K562 (cell line): ENCODE data around the gene HERC5. TPM values are rescaled to one million over a fixed set of nuclear protein-coding genes. Genes with fewer than 3 reads are reported as not detected.

Experiments used
- BACH1 ChIP-seq: fragments of 200-800 bp; sonication (Bioruptor generic); IDR thresholded peaks from 2 replicates; pipeline ENCODE4 v1.6.1; 2016; ENCODE audit warnings: missing genetic modification characterization, missing compliant biosample characterization
- ESRRA ChIP-seq: fragments of 450-650 bp; IDR thresholded peaks from 2 replicates; pipeline ENCODE4 v1.6.1; 2014; ENCODE audit warnings: low read depth, mild to moderate bottlenecking, moderate library complexity, borderline replicate concordance
- GABPB1 ChIP-seq: sonication (generic); formaldehyde crosslinking; IDR thresholded peaks from 2 replicates; pipeline ENCODE4 v1.8.0; 2022; ENCODE audit warnings: mild to moderate bottlenecking, missing genetic modification reagents
- KLF16 ChIP-seq: IDR thresholded peaks from 2 replicates; pipeline ENCODE4 v1.6.1; 2016; ENCODE audit warnings: antibody characterized with exemption
- RNF2 ChIP-seq: sonication (generic); IDR thresholded peaks from 2 replicates; pipeline ENCODE4 v1.6.1; 2016
- ZNF174 ChIP-seq: fragments of 250-450 bp; sonication (Bioruptor Pico); IDR thresholded peaks from 2 replicates; pipeline ENCODE4 v1.4.0; 2020; ENCODE audit warnings: mild to moderate bottlenecking
- ZNF263 ChIP-seq: sonication (generic); formaldehyde crosslinking; IDR thresholded peaks from 2 replicates; pipeline ENCODE4 v1.8.0; 2022; ENCODE audit warnings: mild to moderate bottlenecking, missing genetic modification reagents, borderline replicate concordance
- ZNF282 ChIP-seq: sonication (generic); formaldehyde crosslinking; IDR thresholded peaks from 2 replicates; pipeline ENCODE4 v1.8.1; 2023; ENCODE audit warnings: missing genetic modification reagents
- polyA plus RNA-seq, 8 experiments: library from polyadenylated mRNA; depleted of rRNA in 4 of 8; stranded (reverse) in 5 of 8; unstranded in 3 of 8; fragments of >200 nt; fragmentation: Nextera tagmentation in 2 of 8; fragmentation: Illumina TruSeq in 1 of 8; extraction: Ambion mirVana in 2 of 8; extraction: Trizol in 1 of 8; gene quantifications; 2 replicates each; pipeline versions ENCODE4 v1.2.1 to v1.2.3, GENCODE V29; 2011 to 2014; ENCODE audit warnings: inconsistent platforms in 1 of 8, missing spikeins in 1 of 8
- total RNA-seq, 7 experiments: library from RNA; depleted of rRNA in 6 of 7; stranded (reverse); fragments of >200 nt in 6 of 7; fragmentation: Illumina TruSeq in 2 of 7; extraction: Trizol in 2 of 7; gene quantifications; 2 replicates each; pipeline versions ENCODE4 v1.2.1 to v1.2.3, GENCODE V29; 2011 to 2021; ENCODE audit warnings: low replicate concordance in 1 of 7
- TF ChIP-seq, protein P1 (sequence below), 2 experiments: fragments of 450-650 bp; IDR thresholded peaks; 2 replicates each; pipeline ENCODE4 v1.6.1; 2016; ENCODE audit warnings: mild to moderate bottlenecking in 2 of 2, borderline replicate concordance in 1 of 2, low read depth in 1 of 2, moderate library complexity in 1 of 2
- TF ChIP-seq, protein P2 (sequence below): sonication (generic); formaldehyde crosslinking; IDR thresholded peaks from 2 replicates; pipeline ENCODE4 v1.8.0; 2022; ENCODE audit warnings: missing genetic modification reagents, mild to moderate bottlenecking, borderline replicate concordance
- TF ChIP-seq, protein P3 (sequence below), 2 experiments: fragments of 450-650 bp in 1 of 2; IDR thresholded peaks; 2 replicates each; pipeline ENCODE4 v1.6.1; 2011 to 2017; ENCODE audit warnings: low read depth in 2 of 2, antibody characterized with exemption in 1 of 2, borderline replicate concordance in 1 of 2, low read length in 1 of 2, mild to moderate bottlenecking in 1 of 2, mixed read lengths in 1 of 2; ENCODE audit not compliant: control insufficient read depth in 1 of 2

Gene HERC5
- total and polyA plus RNA-seq, 9 of the 15 experiments (the other 6 are each of a cell fraction or from before 2014, with no cell fraction given): 0.18 TPM; not detected in 8

DNA sequence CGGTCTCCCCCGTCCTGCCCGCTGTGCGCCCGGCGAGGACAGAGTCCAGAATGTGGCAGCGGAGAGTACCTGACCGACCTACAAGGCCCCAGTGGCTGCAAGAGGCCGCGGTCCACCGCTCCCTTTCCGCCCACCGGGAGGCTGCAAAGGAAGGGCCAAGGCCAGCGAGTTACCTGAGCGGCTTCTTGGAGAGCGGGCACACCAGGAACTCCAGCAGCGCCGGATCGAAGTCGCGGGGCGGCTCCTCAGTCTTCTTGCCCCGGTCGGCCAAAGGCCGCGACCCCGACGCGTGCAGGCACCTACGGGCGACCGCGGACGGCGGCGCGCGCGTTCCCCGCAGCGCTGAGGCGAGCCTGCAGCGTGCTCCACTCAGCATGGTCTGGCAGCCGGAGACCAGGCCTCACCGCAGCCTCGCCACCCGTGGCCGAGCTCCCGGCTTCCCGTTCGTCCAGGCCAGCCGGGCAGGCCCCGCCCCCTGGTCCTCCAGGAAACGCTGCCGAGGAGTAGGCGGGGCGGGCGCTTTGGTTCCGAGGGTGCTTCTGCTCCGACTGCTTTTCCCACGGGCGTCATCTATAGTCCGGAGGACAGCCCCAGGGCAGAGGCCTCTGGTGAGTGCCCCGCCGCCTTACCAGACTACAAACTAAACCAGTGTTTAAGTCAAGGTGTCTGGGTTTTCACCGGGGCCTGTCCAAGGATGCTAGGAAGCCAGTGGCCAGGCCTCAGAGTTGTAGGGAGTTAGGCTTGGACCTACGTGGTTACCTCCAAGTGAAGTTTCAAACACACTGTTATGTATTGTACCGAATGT lies 66.6 kb downstream of the HERC5 start, which contains the start of gene PYURF (continued):
- TF ChIP-seq, protein P1, sequence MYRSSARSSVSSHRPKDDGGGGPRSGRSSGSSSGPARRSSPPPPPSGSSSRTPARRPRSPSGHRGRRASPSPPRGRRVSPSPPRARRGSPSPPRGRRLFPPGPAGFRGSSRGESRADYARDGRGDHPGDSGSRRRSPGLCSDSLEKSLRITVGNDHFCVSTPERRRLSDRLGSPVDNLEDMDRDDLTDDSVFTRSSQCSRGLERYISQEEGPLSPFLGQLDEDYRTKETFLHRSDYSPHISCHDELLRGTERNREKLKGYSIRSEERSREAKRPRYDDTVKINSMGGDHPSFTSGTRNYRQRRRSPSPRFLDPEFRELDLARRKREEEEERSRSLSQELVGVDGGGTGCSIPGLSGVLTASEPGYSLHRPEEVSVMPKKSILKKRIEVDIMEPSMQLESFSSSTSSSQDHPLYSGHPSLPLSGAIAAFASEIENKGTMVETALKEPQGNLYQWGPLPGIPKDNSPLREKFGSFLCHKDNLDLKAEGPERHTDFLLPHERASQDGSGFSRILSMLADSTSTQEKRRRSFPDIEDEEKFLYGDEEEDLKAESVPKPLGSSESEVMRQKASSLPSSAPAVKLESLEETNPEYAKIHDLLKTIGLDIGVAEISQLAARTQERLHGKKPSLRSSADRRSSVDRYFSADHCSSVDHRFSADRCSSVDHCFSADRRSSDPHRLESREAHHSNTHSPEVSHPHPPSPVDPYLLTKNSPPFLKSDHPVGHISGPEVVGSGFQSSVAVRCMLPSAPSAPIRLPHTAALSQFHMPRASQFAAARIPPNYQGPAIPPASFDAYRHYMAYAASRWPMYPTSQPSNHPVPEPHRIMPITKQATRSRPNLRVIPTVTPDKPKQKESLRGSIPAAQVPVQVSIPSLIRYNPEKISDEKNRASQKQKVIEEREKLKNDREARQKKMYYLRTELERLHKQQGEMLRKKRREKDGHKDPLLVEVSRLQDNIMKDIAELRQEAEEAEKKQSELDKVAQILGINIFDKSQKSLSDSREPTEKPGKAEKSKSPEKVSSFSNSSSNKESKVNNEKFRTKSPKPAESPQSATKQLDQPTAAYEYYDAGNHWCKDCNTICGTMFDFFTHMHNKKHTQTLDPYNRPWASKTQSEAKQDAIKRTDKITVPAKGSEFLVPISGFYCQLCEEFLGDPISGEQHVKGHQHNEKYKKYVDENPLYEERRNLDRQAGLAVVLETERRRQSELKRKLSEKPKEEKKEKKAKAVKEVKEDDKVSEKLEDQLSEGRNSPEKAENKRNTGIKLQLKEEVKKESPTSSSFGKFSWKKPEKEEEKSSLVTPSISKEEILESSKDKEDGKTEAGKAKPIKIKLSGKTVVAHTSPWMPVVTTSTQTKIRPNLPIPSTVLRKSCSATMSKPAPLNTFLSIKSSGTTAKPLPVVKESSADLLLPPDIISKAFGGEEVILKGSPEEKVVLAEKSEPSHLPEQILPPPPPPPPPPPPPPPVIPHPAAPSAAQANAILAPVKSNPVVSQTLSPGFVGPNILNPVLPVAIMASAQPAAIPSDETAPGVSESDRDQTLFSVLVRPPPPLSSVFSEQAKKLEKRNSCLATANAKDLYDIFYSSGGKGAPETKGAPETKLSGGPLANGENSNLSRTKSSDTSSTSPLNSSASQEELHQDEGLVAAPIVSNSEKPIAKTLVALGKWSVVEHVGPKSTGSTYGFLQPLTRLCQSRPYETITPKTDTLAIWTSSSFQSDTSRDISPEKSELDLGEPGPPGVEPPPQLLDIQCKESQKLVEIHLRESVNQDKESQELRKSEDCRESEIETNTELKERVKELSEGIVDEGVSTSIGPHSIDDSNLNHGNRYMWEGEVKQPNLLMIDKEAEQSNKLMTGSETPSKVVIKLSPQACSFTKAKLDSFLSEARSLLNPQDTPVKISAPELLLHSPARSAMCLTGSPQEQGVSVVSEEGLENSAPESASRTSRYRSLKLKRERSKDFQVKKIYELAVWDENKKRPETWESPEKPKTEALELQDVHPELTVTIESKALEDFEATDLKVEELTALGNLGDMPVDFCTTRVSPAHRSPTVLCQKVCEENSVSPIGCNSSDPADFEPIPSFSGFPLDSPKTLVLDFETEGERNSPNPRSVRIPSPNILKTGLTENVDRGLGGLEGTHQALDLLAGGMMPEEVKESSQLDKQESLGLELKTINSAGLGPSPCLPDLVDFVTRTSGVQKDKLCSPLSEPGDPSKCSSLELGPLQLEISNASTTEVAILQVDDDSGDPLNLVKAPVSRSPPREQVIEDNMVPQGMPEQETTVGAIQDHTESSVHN (IDR thresholded peaks at IDR 0.05; ENCODE audit: borderline replicate concordance in 1 of 2, low read depth in 1 of 2): no peak
- peak; percentile 86 for TF ChIP-seq GABPB1 (CRISPR knock-in tag)
- TF ChIP-seq, protein P2, sequence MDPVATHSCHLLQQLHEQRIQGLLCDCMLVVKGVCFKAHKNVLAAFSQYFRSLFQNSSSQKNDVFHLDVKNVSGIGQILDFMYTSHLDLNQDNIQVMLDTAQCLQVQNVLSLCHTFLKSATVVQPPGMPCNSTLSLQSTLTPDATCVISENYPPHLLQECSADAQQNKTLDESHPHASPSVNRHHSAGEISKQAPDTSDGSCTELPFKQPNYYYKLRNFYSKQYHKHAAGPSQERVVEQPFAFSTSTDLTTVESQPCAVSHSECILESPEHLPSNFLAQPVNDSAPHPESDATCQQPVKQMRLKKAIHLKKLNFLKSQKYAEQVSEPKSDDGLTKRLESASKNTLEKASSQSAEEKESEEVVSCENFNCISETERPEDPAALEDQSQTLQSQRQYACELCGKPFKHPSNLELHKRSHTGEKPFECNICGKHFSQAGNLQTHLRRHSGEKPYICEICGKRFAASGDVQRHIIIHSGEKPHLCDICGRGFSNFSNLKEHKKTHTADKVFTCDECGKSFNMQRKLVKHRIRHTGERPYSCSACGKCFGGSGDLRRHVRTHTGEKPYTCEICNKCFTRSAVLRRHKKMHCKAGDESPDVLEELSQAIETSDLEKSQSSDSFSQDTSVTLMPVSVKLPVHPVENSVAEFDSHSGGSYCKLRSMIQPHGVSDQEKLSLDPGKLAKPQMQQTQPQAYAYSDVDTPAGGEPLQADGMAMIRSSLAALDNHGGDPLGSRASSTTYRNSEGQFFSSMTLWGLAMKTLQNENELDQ (CRISPR knock-in tag): no peak
- TF ChIP-seq BACH1 (tag): no peak
- no peak for TF ChIP-seq ESRRA
- TF ChIP-seq ZNF282 (CRISPR knock-in tag): no peak
- TF ChIP-seq KLF16: no peak
- no peak; the same call in 1 of the 2 replicates for TF ChIP-seq RNF2
- no peak for TF ChIP-seq ZNF174 (CRISPR knock-in tag)
- no peak; the same call in 1 of the 2 replicates for TF ChIP-seq ZNF263
- TF ChIP-seq, protein P3, sequence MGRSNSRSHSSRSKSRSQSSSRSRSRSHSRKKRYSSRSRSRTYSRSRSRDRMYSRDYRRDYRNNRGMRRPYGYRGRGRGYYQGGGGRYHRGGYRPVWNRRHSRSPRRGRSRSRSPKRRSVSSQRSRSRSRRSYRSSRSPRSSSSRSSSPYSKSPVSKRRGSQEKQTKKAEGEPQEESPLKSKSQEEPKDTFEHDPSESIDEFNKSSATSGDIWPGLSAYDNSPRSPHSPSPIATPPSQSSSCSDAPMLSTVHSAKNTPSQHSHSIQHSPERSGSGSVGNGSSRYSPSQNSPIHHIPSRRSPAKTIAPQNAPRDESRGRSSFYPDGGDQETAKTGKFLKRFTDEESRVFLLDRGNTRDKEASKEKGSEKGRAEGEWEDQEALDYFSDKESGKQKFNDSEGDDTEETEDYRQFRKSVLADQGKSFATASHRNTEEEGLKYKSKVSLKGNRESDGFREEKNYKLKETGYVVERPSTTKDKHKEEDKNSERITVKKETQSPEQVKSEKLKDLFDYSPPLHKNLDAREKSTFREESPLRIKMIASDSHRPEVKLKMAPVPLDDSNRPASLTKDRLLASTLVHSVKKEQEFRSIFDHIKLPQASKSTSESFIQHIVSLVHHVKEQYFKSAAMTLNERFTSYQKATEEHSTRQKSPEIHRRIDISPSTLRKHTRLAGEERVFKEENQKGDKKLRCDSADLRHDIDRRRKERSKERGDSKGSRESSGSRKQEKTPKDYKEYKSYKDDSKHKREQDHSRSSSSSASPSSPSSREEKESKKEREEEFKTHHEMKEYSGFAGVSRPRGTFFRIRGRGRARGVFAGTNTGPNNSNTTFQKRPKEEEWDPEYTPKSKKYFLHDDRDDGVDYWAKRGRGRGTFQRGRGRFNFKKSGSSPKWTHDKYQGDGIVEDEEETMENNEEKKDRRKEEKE (IDR thresholded peaks at IDR 0.05; ENCODE audit: borderline replicate concordance in 1 of 2, control insufficient read depth in 1 of 2, low read depth in 2 of 2, low read length in 1 of 2): 0 out of 4 replicates have a peak, but pooled peaks of 1 of the 2 experiments have one; percentile 52
